HEK293T (cell line): ENCODE results near the gene CFAP44.

Source experiments
- CTCF ChIA-PET: fragments of 350-600 bp; formaldehyde crosslinking; extraction: SDS; loops from one replicate; lab custom pipeline; 2021; ENCODE audit warnings: antibody characterized with exemption, inconsistent platforms; lab: Yijun Ruan, JAX
- POLR2A ChIA-PET: fragments of 350-600 bp; formaldehyde crosslinking; extraction: SDS; loops from one replicate; lab custom pipeline; 2020; ENCODE audit warnings: antibody characterized with exemption, inconsistent platforms; lab: Yijun Ruan, JAX
- DNase-seq: peaks from one replicate; pipeline ENCODE4 v3.0.0; 2012; ENCODE audit warnings: mixed read lengths; ENCODE audit errors: extremely low spot score
- ARNT ChIP-seq: fragments of 450-650 bp; IDR thresholded peaks from 2 replicates; pipeline ENCODE4 v1.6.1; 2017; ENCODE audit warnings: mild to moderate bottlenecking
- ELF4 ChIP-seq: fragments of 450-650 bp; IDR thresholded peaks from 2 replicates; pipeline ENCODE4 v1.6.1; 2017; ENCODE audit warnings: antibody characterized with exemption
- HDGF ChIP-seq: fragments of 450-650 bp; IDR thresholded peaks from 2 replicates; pipeline ENCODE4 v1.6.1; 2017; ENCODE audit warnings: antibody characterized with exemption, borderline replicate concordance
- L3MBTL2 ChIP-seq: fragments of 450-650 bp; conservative IDR thresholded peaks from 2 replicates; pipeline ENCODE4 v1.6.1; 2016; ENCODE audit warnings: mild to moderate bottlenecking
- TARDBP ChIP-seq: fragments of 450-650 bp; IDR thresholded peaks from 2 replicates; pipeline ENCODE4 v1.6.1; 2016

Gene CFAP44

DNA sequence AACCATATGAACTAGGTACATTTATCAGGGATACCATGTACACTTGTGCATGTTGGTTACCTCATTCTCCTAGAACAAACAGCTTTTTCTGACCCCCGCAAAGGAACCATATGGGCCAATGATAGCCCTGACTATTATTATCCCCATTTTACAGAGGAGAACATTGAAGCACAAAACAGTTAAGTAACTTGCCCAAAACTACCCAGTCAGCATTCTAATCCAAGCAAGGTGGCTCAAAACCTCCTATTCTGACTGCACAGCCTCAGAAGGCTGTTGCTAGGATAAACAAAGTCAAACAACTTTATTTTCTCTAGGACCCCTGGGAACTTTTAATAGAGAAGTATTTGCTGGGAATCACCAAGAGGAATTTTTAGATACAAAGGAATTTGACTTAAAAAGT, 36.7 kb downstream of the CFAP44 start:
- ChIA-PET CTCF (no interaction called here), POLR2A (no interaction called here)
- TF ChIP-seq TARDBP (no peak), ELF4 (no peak), L3MBTL2 (no peak), HDGF (no peak), ARNT (no peak)
- no peak for DNase-seq
